T-helper 17 cell (primary cell): Measurements from ENCODE around the gene ZNF766. TPM values are rescaled to one million over a fixed set of nuclear protein-coding genes. Genes with fewer than 3 reads are reported as not detected.
A peak's percentile ranks its signal among the peaks of the same experiment; 100 is the strongest.

ENCODE experiments used
- ATAC-seq: fragments of 150-1000 bp; cut with Tn5 transposase; 2 replicates; pipeline ENCODE4 v1.10.0; 2021; ENCODE audit warnings: mild to moderate bottlenecking, moderate library complexity
- DNase-seq, 3 donors: peaks; one replicate each; pipeline versions ENCODE4 v3.0.0 to v3.0.0-alpha.2; 2020 to 2021
- H3K9me3 ChIP-seq: one replicate; pipeline ENCODE4 v1.7.0; 2013; ENCODE audit warnings: low read length, mild to moderate bottlenecking; ENCODE audit not compliant: control insufficient read depth, poor library complexity, severe bottlenecking
- H3K27ac Mint-ChIP-seq: one replicate; pipeline ENCODE4 v1.8.0; 2022; ENCODE audit warnings: mild to moderate bottlenecking, moderate library complexity, mixed read lengths
- H3K27me3 Mint-ChIP-seq: one replicate; pipeline ENCODE4 v1.8.0; 2022; ENCODE audit warnings: mixed read lengths
- H3K36me3 Mint-ChIP-seq: one replicate; pipeline ENCODE4 v1.8.0; 2022; ENCODE audit warnings: low read depth, mixed read lengths
- H3K4me1 Mint-ChIP-seq: one replicate; pipeline ENCODE4 v1.8.0; 2022; ENCODE audit warnings: mild to moderate bottlenecking, mixed read lengths
- H3K4me3 Mint-ChIP-seq: one replicate; pipeline ENCODE4 v1.8.0; 2022; ENCODE audit warnings: mild to moderate bottlenecking, moderate library complexity, mixed read lengths
- total RNA-seq, 4 donors: library from RNA in 2 of 4; stranded (reverse) in 2 of 4; gene quantifications; one replicate each; pipeline ENCODE4 v1.2.3 and lab custom pipeline; 2022 to 2026

Gene ZNF766
- total RNA-seq (10 to 100 TPM; 31.1 to 36.0 TPM), total RNA-seq (lab: John Stamatoyannopoulos, UW) (36.2 to 91.0 reads per million in 2 donors)

GRCh38 chr19:52269338-52270261, at the start of gene ZNF766:
Gene ZNF766, plus strand, starts transcription at chr19:52269587. Its CDS starts 27 bp downstream, at chr19:52269614.
- Mint-ChIP-seq H3K4me1 (peaks cover 15% of the 10 kb centered on the region), H3K4me3 (peak within 1 kb of the TSS; percentile 99), H3K27ac (peak within 1 kb of the TSS; percentile 97), H3K36me3 (peaks cover 13% of the 10 kb centered on the region), H3K27me3 (no peaks in the 10 kb centered on the region)
- ATAC-seq (peak; percentile 99), DNase-seq (peak; percentile 94 to 98 (median 94))
- no peaks in the 10 kb centered on the region for H3K9me3 ChIP-seq

GRCh38 chr19:52219611-52220010, 49.8 kb upstream of the ZNF766 start:
- ATAC-seq = no peak
- no peaks in the 10 kb centered on the region for H3K9me3 ChIP-seq
- no peaks in the 10 kb centered on the region for H3K27me3 Mint-ChIP-seq
- DNase-seq = no peak
- peaks cover 9% of the 10 kb centered on the region for H3K4me1 Mint-ChIP-seq
- peaks cover 21% of the 10 kb centered on the region for H3K36me3 Mint-ChIP-seq
- no peak overlapping the region for H3K4me3 Mint-ChIP-seq
- H3K27ac Mint-ChIP-seq = peak overlapping the region; percentile 43

GRCh38 chr19:52221031-52221430, 48.4 kb upstream of the ZNF766 start:
- ATAC-seq (no peak), DNase-seq (no peak)
- Mint-ChIP-seq H3K4me1 (peaks cover 9% of the 10 kb centered on the region), H3K36me3 (peaks cover 21% of the 10 kb centered on the region), H3K27me3 (no peaks in the 10 kb centered on the region), H3K27ac (peak overlapping the region; percentile 32), H3K4me3 (no peak overlapping the region)
- no peaks in the 10 kb centered on the region for H3K9me3 ChIP-seq

- H3K27me3 Mint-ChIP-seq = no peaks in the 10 kb centered on the region
- H3K9me3 ChIP-seq = no peaks in the 10 kb centered on the region
- peaks cover 9% of the 10 kb centered on the region for H3K4me1 Mint-ChIP-seq
- H3K27ac Mint-ChIP-seq = no peak overlapping the region
- no peak for ATAC-seq
- no peak overlapping the region for H3K4me3 Mint-ChIP-seq
- peaks cover 22% of the 10 kb centered on the region for H3K36me3 Mint-ChIP-seq
- DNase-seq = no peak
Measured at GRCh38 chr19:52221831-52222375, 47.5 kb upstream of the ZNF766 start.

GRCh38 chr19:52224211-52224610, 45.2 kb upstream of the ZNF766 start:
- Mint-ChIP-seq H3K27ac (peak overlapping the region; percentile 53), H3K4me3 (no peak overlapping the region), H3K4me1 (peaks cover 6% of the 10 kb centered on the region), H3K27me3 (no peaks in the 10 kb centered on the region), H3K36me3 (peaks cover 17% of the 10 kb centered on the region)
- H3K9me3 ChIP-seq = no peaks in the 10 kb centered on the region
- DNase-seq (no peak), ATAC-seq (no peak)

GRCh38 chr19:52226652-52227051, 42.7 kb upstream of the ZNF766 start:
- no peak overlapping the region for H3K4me3 Mint-ChIP-seq
- no peaks in the 10 kb centered on the region for H3K27me3 Mint-ChIP-seq
- DNase-seq = no peak
- peak overlapping the region; percentile 73 for H3K27ac Mint-ChIP-seq
- H3K9me3 ChIP-seq = no peaks in the 10 kb centered on the region
- H3K4me1 Mint-ChIP-seq = peaks cover 3% of the 10 kb centered on the region
- ATAC-seq = no peak
- peaks cover 6% of the 10 kb centered on the region for H3K36me3 Mint-ChIP-seq

- Mint-ChIP-seq H3K27ac (peak overlapping the region; percentile 73), H3K36me3 (peaks cover 8% of the 10 kb centered on the region), H3K27me3 (no peaks in the 10 kb centered on the region), H3K4me1 (peaks cover 5% of the 10 kb centered on the region), H3K4me3 (no peak overlapping the region)
- DNase-seq = no peak
- ATAC-seq = no peak
- no peaks in the 10 kb centered on the region for H3K9me3 ChIP-seq
Measured at GRCh38 chr19:52227196-52227940, 42.0 kb upstream of the ZNF766 start.

- ATAC-seq = peak; percentile 20
- Mint-ChIP-seq H3K27me3 (no peaks in the 10 kb centered on the region), H3K27ac (no peak overlapping the region), H3K4me3 (no peak overlapping the region), H3K4me1 (peaks cover 5% of the 10 kb centered on the region), H3K36me3 (peaks cover 8% of the 10 kb centered on the region)
- H3K9me3 ChIP-seq = no peaks in the 10 kb centered on the region
- no peak for DNase-seq
Measured at GRCh38 chr19:52227980-52228379, 41.4 kb upstream of the ZNF766 start.

- H3K9me3 ChIP-seq = no peaks in the 10 kb centered on the region
- H3K27ac Mint-ChIP-seq = peak overlapping the region; percentile 39
- peaks cover 5% of the 10 kb centered on the region for H3K36me3 Mint-ChIP-seq
- no peak overlapping the region for H3K4me3 Mint-ChIP-seq
- H3K27me3 Mint-ChIP-seq = no peaks in the 10 kb centered on the region
- peaks cover 5% of the 10 kb centered on the region for H3K4me1 Mint-ChIP-seq
- ATAC-seq (no peak), DNase-seq (no peak)
Measured at GRCh38 chr19:52229524-52229923, 39.9 kb upstream of the ZNF766 start.

- Mint-ChIP-seq H3K27me3 (no peaks in the 10 kb centered on the region), H3K4me1 (peaks cover 8% of the 10 kb centered on the region), H3K36me3 (peaks cover 5% of the 10 kb centered on the region), H3K27ac (peak overlapping the region; percentile 39), H3K4me3 (no peak overlapping the region)
- ATAC-seq (no peak), DNase-seq (no peak)
- H3K9me3 ChIP-seq = no peaks in the 10 kb centered on the region
Measured at GRCh38 chr19:52230685-52231084, 38.7 kb upstream of the ZNF766 start.

- no peak for ATAC-seq
- H3K4me3 Mint-ChIP-seq = no peak overlapping the region
- no peaks in the 10 kb centered on the region for H3K9me3 ChIP-seq
- H3K27ac Mint-ChIP-seq = peak overlapping the region; percentile 59
- peaks cover 8% of the 10 kb centered on the region for H3K4me1 Mint-ChIP-seq
- no peak for DNase-seq
- peaks cover 4% of the 10 kb centered on the region for H3K36me3 Mint-ChIP-seq
- H3K27me3 Mint-ChIP-seq = no peaks in the 10 kb centered on the region
Measured at GRCh38 chr19:52231154-52231910, 38.1 kb upstream of the ZNF766 start.

- H3K9me3 ChIP-seq = no peaks in the 10 kb centered on the region
- no peak for ATAC-seq
- peaks cover 6% of the 10 kb centered on the region for H3K4me1 Mint-ChIP-seq
- no peak overlapping the region for H3K4me3 Mint-ChIP-seq
- H3K27me3 Mint-ChIP-seq = no peaks in the 10 kb centered on the region
- H3K27ac Mint-ChIP-seq = peak overlapping the region; percentile 80
- H3K36me3 Mint-ChIP-seq = peaks cover 2% of the 10 kb centered on the region
- no peak for DNase-seq
Measured at GRCh38 chr19:52234406-52234805, 35.0 kb upstream of the ZNF766 start.
